ENCODE data around the gene TRIM15.

DNA sequence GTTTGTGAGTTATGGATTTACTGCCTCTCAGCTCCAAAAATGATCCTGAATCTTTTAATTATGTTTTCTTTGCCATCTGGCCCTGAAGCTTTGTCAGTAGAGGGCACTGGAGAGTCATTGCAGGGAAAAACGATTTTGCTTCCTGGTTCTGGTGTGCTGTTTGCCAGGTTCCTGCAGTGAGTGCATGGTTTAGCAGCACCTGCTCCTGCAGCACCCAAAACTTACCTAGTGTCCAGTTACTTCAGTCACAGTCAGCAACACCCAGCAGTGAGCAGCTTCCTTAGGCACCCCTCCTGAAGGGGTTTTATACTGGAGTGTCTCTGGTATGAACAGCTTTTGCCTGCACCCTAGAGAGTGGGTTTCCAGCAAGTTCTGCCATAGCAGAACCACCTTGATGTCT, 55.9 kb downstream of the TRIM15 start:
- TF ChIP-seq, protein P1, sequence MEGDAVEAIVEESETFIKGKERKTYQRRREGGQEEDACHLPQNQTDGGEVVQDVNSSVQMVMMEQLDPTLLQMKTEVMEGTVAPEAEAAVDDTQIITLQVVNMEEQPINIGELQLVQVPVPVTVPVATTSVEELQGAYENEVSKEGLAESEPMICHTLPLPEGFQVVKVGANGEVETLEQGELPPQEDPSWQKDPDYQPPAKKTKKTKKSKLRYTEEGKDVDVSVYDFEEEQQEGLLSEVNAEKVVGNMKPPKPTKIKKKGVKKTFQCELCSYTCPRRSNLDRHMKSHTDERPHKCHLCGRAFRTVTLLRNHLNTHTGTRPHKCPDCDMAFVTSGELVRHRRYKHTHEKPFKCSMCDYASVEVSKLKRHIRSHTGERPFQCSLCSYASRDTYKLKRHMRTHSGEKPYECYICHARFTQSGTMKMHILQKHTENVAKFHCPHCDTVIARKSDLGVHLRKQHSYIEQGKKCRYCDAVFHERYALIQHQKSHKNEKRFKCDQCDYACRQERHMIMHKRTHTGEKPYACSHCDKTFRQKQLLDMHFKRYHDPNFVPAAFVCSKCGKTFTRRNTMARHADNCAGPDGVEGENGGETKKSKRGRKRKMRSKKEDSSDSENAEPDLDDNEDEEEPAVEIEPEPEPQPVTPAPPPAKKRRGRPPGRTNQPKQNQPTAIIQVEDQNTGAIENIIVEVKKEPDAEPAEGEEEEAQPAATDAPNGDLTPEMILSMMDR (IDR thresholded peaks at IDR 0.05), result peak; percentile 45 to 91 (median 65)
- no peak for TF ChIP-seq POLR2A (IDR thresholded peaks at IDR 0.05)
